ENCODE measurements around the gene ZSCAN9.

Gene ZSCAN9

DNA sequence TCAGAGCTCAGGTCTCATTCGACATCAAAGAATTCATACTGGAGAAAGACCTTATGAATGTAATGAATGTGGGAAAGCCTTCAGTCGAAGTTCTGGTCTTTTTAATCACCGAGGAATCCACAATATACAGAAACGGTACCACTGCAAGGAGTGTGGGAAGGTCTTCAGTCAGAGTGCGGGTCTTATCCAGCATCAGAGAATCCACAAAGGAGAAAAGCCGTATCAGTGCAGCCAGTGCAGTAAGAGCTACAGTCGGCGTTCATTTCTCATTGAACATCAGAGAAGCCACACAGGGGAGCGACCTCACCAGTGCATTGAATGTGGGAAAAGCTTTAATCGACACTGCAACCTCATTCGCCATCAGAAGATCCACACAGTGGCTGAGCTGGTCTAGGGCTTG lies 7.7 kb downstream of the ZSCAN9 start:
- in situ Hi-C loops (cut with HindIII; ENCODE audit: low pct_unique_long_range_greater_than_20kb, low sequenced_read_pairs): no loop called here
- no peak for TF ChIP-seq JUND (IDR thresholded peaks at IDR 0.05; ENCODE audit: low read depth)
- DNase-seq (ENCODE audit: low read depth in 1 of 2, low spot score in 1 of 2): no peak

DNA sequence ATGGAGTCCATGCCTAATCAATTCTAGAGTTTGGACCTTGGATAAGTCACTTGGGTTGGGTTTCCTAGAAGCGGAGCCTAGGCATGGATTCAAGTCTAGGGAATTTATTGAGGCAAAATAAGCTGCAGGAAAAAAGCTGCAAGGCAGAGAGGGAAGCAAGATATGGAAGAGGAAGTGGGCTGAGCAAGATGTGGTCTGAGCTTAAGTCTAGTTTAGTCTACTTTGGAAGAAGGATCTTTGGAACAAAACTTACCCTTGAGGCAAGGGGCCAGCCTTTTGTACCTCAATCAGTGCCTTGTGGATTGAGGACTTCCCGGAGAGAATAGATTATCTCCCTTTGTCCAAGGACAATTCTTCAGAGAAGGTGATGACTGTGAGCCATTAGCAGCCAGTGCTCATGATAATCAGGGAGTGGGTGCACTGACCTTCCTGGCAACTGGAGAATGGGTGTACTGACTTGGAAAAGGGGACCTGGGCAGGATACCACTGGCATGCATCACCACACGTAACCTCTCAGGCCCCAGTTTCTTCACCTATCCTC lies 10.9 kb downstream of the ZSCAN9 start:
- in situ Hi-C loops (cut with HindIII; ENCODE audit: low pct_unique_long_range_greater_than_20kb, low sequenced_read_pairs): no loop called here
- no peak for DNase-seq (ENCODE audit: low read depth in 1 of 2, low spot score in 1 of 2)
- TF ChIP-seq JUND (IDR thresholded peaks at IDR 0.05; ENCODE audit: low read depth): no peak

DNA sequence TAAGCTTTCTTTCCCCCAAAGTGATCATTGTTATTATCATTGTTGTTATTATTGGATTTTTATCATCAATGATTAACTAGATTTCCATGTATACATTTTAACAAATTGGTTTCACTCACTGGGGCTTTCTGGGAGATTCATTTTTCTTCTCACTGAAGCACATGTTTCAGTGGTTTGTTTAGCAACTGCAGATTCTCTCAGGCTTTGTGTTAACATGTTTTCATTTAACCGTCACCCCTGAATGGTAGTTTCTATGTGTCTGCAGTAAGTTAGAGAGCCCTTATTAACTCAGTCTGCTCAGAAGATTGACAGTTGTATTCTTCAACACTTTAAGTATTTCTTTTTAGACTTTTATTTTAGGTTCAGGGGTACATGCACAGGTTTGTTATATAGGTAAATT lies 14.6 kb downstream of the ZSCAN9 start:
- DNase-seq (ENCODE audit: low read depth in 1 of 2, low spot score in 1 of 2): no peak
- no peak for TF ChIP-seq JUND (IDR thresholded peaks at IDR 0.05; ENCODE audit: low read depth)
- in situ Hi-C loops (cut with HindIII; ENCODE audit: low pct_unique_long_range_greater_than_20kb, low sequenced_read_pairs): no loop called here

DNA sequence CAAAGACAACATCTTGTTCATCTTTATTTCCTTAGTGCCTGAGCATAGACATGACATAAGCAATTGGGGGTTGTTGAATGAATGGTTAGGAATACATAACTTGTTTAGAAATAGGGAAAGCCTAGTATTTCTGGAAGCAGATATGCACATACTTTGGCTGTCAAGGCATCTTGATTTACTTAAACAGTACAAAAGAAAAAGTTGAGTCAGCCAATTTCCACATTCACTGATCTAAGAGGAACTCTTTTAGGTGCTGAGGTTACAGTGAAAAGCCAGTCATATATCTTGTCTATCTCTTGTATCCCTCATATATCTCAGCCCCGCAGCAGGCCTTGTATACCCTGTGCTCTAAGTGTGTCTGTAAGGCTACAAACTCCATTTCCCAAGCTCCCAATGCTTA lies 15.4 kb downstream of the ZSCAN9 start:
- TF ChIP-seq JUND (IDR thresholded peaks at IDR 0.05; ENCODE audit: low read depth): no peak
- DNase-seq (ENCODE audit: low read depth in 1 of 2, low spot score in 1 of 2): no peak
- in situ Hi-C loops (cut with HindIII; ENCODE audit: low pct_unique_long_range_greater_than_20kb, low sequenced_read_pairs): no loop called here

DNA sequence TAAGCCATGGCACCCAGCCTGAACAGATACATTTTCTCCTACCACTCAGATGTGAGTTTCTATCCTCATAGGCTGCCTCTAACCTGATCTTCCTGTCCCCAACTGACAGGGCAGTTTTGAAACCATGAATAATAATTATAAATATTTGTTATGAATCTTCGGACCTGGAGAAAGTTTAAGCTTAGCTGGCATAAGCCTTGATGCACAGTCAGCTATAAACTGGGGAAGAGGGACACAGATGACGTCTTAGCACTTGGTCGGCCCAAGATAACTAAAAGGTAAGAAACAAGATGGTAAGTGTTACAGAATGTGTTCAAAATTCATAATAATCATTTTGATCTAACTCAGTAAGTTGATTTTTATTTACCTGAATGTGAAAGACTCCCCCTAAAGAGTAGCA lies 18.9 kb downstream of the ZSCAN9 start:
- in situ Hi-C loops (cut with HindIII; ENCODE audit: low pct_unique_long_range_greater_than_20kb, low sequenced_read_pairs): no loop called here

DNA sequence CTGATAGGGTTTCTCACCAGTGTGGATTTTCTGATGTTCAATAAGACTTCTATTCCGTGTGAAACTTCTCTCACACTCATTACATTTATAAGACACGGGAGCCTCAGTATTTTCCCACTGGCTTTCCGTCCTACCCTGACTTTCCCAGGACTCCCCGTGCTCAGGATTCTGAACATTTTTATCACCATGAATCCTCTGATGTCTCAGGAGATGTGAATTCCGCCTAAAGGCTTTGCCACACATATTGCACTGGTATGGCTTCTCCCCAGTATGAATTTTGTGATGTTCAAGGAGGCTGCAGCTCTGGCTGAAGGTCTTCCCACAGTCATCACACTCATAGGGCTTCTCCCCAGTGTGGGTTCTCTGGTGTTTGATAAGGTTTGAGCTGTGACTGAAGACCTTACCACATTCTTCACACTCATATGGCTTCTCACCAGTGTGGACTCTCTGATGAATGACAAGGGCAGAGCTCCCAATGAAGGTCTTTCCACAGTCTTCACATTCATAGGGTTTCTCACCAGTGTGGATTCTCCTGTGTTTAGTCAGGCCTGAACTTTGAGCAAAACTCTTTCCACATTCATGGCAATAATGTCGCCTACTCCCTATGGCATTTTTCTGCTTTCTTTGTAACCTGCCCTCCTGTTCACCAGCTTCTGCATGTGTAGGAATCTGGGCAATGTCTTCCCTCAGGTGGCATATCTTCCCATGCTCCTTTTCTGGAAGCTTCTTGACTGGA lies 20.3 kb downstream of the ZSCAN9 start:
- TF ChIP-seq JUND (IDR thresholded peaks at IDR 0.05; ENCODE audit: low read depth): no peak
- DNase-seq (ENCODE audit: low read depth in 1 of 2, low spot score in 1 of 2): no peak
- in situ Hi-C loops (cut with HindIII; ENCODE audit: low pct_unique_long_range_greater_than_20kb, low sequenced_read_pairs): no loop called here

More for the DNA sequence above, 18.9 kb downstream of the ZSCAN9 start:
- DNase-seq (ENCODE audit: low read depth in 1 of 2, low spot score in 1 of 2): no peak
- TF ChIP-seq JUND (IDR thresholded peaks at IDR 0.05; ENCODE audit: low read depth): no peak

DNA sequence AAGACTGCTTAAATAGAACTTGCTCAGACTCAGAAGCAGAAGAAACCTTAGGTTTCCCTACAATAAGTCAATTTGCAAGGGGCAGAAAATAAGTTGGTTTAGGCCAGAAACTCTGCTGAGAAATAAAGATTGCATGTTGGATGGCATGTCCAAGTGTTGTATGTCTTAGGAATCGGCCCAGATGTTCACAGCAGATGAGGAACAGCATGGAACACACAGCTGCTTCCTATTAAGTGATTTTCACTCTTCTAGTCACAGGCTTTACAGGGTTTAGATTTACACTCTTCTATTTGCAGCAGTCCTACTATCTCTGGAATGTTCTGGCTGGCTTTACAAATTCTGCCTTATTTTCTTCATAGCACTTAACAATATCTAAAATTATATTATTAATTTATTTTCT lies 23.8 kb downstream of the ZSCAN9 start:
- in situ Hi-C loops (cut with HindIII; ENCODE audit: low pct_unique_long_range_greater_than_20kb, low sequenced_read_pairs): no loop called here
- no peak for TF ChIP-seq JUND (IDR thresholded peaks at IDR 0.05; ENCODE audit: low read depth)
- no peak for DNase-seq (ENCODE audit: low read depth in 1 of 2, low spot score in 1 of 2)

DNA sequence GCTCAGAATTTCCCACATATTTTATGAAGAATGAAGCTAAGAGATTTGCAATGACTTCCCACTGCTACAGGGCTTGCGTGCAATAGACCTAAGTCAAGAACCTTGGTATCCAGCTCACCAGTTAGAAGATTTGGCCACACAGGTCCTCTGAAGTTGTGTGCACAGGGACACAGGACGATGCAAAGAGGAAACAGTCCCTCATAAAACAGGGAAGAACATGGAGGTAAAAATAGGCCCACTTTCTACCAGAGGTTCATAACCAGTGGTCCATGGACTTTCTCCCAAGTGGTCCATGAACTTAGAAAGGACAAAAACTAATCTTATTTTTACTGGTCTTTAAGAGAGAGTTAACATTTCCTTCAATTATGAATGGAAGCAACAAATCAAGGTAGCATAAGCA lies 25.7 kb downstream of the ZSCAN9 start:
- TF ChIP-seq JUND (IDR thresholded peaks at IDR 0.05; ENCODE audit: low read depth): no peak
- in situ Hi-C loops (cut with HindIII; ENCODE audit: low pct_unique_long_range_greater_than_20kb, low sequenced_read_pairs): no loop called here
- no peak for DNase-seq (ENCODE audit: low read depth in 1 of 2, low spot score in 1 of 2)

DNA sequence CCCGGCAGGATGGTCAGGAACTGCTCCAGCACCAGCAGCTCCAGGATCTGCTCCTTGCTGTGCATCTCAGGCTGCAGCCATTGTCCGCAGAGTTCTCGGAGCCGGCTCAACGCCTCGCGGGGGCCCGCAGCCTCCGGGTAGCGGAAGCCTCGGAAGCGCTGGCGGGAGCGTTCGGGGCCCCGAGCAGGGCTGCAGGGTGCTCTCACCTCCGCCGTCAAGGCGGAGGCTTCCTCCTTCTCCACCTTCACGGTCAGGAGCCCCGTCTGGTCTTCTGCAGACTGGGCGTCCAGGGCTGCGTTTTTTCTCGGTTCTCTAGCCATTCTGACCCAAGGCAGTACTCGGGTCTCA lies 26.6 kb downstream of the ZSCAN9 start:
- TF ChIP-seq JUND (IDR thresholded peaks at IDR 0.05; ENCODE audit: low read depth): no peak
- peak in 1 of 2 experiments; percentile 6 for DNase-seq (ENCODE audit: low read depth in 1 of 2, low spot score in 1 of 2)
- in situ Hi-C loops (cut with HindIII; ENCODE audit: low pct_unique_long_range_greater_than_20kb, low sequenced_read_pairs): no loop called here

DNA sequence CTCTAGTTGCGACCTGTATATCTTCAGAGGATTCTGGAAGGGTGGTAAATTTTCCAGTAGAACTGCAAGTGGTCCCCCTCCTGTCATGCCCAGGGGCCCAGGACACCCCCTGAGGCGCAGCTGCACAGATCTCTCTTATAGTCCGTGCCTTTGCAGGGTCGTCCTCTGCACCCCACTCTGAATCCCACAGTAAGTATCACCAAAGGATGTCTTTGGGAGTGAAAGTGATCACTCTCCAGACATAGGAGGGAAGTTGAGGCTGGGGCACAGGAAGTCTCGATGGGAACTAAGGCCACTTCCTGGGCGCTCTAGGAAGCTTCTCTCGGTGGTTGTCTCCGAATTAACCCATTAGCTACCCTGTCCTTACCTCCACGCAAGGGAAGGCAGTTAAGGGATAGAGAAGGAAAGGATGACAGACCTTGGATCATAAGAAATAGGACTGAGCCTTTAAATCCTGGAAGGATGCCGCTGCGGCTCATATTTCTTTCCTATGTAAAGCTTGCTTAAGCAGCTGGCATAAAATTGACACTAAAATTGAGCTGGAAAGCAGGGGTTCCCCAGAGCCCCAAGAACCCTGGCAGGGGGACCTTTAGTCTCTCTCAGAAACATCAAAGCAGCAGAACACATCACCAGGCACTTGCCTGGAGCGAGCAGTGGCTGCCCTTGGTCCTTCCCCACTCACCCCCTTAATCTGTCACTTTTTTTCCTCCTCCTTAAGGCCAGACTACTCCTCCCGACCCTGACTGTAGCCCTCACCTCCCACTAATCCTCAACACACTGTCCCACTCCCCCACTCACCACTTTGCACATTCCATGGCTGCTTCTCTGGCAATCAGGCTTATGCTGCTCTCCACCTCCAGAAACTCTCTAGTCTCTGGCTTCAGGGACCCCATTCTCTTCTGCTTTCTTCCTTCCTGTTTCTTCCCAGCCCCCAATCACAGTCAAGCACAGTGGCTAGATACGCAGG lies 27.2 kb downstream of the ZSCAN9 start, which contains the start of gene ZKSCAN4:
ZKSCAN4 (minus strand) TSS at position 261 of the 967 bp plus-strand sequence. CDS start 289 bp downstream, outside the sequence.
- DNase-seq (ENCODE audit: low read depth in 1 of 2, low spot score in 1 of 2): peak; percentile 55 to 95
- no peak for TF ChIP-seq JUND (IDR thresholded peaks at IDR 0.05; ENCODE audit: low read depth)
- in situ Hi-C loops (cut with HindIII; ENCODE audit: low pct_unique_long_range_greater_than_20kb, low sequenced_read_pairs): no loop called here

DNA sequence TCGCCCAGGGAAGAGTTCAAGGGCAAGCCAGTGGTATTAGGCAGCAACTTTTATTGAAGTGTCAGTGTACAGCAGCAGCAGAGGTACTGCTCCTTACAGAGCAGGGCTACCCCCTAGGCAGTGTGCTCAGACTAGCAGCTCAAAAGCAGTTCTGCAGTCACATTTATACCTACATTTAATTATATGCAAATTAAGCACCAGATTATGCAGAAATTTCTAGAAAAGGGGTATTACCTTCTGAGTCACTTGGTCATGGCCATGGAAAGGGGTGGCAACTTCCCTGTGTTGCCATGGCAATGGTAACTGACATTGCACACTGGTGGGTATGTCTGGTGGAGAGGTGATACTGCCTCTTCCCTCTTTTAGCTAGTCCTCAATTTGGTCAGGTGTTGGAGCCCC lies 29.0 kb downstream of the ZSCAN9 start:
- DNase-seq (ENCODE audit: low read depth in 1 of 2, low spot score in 1 of 2): no peak
- no peak for TF ChIP-seq JUND (IDR thresholded peaks at IDR 0.05; ENCODE audit: low read depth)
- in situ Hi-C loops (cut with HindIII; ENCODE audit: low pct_unique_long_range_greater_than_20kb, low sequenced_read_pairs): no loop called here

DNA sequence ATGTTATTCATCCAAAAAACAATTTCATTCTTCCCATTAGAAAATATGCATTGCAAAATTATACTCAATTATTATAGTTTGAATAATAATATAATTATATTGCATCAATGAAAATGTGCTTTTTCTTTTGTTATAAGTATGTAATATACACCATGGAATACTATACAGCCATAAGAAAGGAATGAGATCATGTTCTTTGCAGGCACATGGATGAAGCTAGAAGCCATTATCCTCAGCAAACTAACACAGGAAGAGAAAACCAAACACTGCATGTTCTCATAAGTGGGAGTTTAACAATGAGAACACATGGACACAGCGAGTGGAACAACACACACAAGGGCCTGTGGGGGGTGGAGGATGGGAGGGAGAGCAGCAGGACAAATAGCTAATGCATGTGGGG lies 32.0 kb downstream of the ZSCAN9 start:
- in situ Hi-C loops (cut with HindIII; ENCODE audit: low pct_unique_long_range_greater_than_20kb, low sequenced_read_pairs): no loop called here
- DNase-seq (ENCODE audit: low read depth in 1 of 2, low spot score in 1 of 2): no peak
- TF ChIP-seq JUND (IDR thresholded peaks at IDR 0.05; ENCODE audit: low read depth): no peak

All from T47D (cell line).